Fibroblast of the aortic adventitia (primary cell): ENCODE results near the gene LRG1. TPM values are rescaled to one million over a fixed set of nuclear protein-coding genes. Genes with fewer than 3 reads are reported as not detected.

Source experiments
- DNase-seq: peaks from one replicate; pipeline ENCODE4 v3.0.0-alpha.2; 2010; ENCODE audit warnings: low read depth
- H3K4me3 ChIP-seq: 2 replicates; pipeline ENCODE4 v1.5.1; 2011; ENCODE audit warnings: low read depth, mild to moderate bottlenecking, control low read depth, low read length, moderate library complexity
- CTCF ChIP-seq: IDR thresholded peaks from 2 replicates; pipeline ENCODE4 v1.5.1; 2011; ENCODE audit warnings: mild to moderate bottlenecking, low read length, control low read depth, inconsistent platforms; ENCODE audit not compliant: insufficient read depth
- total RNA-seq: library from RNA; depleted of rRNA; stranded (reverse); fragments of >200 nt; gene quantifications from 2 replicates; pipeline ENCODE4 v1.2.3, GENCODE V29; 2012; ENCODE audit warnings: low replicate concordance

LRG1 gene
- total RNA-seq, 1 donor, result not detected

DNA sequence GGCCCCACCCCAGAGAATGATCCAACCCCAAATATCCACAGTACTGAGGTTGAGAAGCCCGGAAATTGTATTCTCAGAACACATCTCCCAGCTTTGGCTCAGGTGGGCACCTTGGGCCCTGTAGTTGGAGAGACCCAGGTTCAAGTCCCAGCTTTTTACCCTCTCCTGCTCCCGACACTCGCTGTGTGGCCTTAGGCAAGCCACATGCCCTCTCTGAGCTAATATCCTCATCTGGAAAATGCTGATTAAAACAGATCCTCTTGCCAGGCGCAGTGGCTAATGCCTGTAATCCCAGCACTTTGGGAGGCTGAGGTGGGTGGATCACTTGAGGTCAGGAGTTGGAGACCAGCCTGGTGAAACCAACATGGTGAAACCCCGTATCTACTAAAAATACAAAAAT lies 24.1 kb downstream of the LRG1 start:
- no peak for DNase-seq
- no peak for TF ChIP-seq CTCF
- H3K4me3 ChIP-seq, result no peak overlapping the region

GRCh38 chr19:4513248-4513647 lies 26.6 kb downstream of the LRG1 start:
- no peak overlapping the region for H3K4me3 ChIP-seq
- no peak for DNase-seq
- TF ChIP-seq CTCF, result no peak

- no peak for TF ChIP-seq CTCF
- no peak for DNase-seq
- no peak overlapping the region for H3K4me3 ChIP-seq
These were observed 27.8 kb downstream of the LRG1 start for GRCh38 chr19:4512070-4512469.

- no peak for TF ChIP-seq CTCF
- no peak for DNase-seq
- H3K4me3 ChIP-seq, result no peak overlapping the region
These were observed 28.4 kb downstream of the LRG1 start for GRCh38 chr19:4511300-4512054.

DNA sequence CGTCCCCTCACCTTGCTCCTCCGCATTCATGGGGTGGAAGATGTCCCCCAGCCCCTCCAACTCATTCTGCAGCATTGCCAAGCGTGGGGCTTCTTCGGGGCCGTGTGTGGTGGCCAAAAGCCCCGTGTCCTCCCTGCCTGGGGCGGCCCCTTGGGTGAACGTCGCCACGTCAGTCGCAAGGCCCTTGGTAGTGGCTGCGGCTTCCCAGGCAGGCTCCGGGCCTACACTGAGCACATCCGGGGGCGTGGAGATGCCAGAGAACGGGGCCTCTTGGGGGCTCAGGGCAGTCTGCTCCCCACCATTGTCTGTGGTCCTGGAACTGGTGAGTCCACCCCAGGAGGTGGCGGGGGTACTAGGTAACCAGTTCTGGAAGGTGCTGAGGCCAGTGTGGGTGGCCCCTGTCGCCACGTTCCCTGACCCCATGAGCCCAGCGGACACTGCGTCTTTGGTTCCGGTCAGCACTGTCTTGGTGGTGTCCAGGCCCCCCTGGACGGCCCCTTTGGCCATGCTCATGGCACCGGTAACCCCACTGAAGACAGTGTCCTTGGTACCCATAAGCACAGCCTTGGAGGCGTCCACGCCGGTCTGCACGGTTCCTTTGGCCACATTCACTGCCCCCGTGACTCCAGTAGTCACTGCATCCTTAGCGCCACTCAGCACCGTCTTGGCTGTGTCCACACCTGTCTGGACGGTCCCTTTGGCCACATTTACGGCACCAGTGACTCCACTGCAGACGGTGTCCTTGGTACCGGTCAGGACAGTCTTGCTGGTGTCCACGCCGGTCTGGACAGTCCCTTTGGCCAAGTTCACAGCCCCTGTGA lies 29.2 kb downstream of the LRG1 start:
- no peak overlapping the region for H3K4me3 ChIP-seq
- no peak for TF ChIP-seq CTCF
- DNase-seq, result no peak

DNA sequence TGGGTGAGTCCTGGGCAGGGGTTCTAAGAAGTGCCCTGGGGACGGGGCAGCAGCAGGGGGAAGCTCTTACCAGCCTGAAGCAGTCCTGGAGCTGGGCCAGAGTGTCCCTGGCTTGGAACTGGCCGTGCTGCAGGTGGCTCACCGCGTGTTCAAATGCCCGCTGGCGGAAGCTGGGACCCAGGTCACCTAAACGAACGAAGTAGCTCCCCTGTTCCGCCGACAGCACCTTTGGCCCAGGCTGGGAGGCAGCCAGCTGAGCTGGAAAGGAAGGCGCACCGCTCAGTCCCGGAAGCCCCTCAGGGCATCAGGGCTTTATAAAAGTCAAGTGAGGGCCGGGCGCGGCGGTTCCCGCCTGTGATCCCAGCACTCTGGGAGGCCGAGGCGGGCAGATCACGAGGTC lies 31.1 kb downstream of the LRG1 start:
- no peak overlapping the region for H3K4me3 ChIP-seq
- no peak for DNase-seq
- no peak for TF ChIP-seq CTCF
